Cortex of kidney (tissue), 1 donor: ENCODE measurements around the gene DGKG.

Experiments
- DNase-seq: peaks from one replicate; lab custom pipeline; 2025; lab: John Stamatoyannopoulos, UW

Gene DGKG

GRCh38 chr3:186361762-186362536 lies at the start of gene DGKG:
DGKG (minus strand) TSS chr3:186362234; CDS start chr3:186320459, 41,775 bp downstream.
- no peak for DNase-seq

GRCh38 chr3:186411089-186411488 lies 49.1 kb upstream of the DGKG start:
- no peak for DNase-seq

GRCh38 chr3:186406669-186407635 lies 44.9 kb upstream of the DGKG start:
- no peak for DNase-seq

DNA sequence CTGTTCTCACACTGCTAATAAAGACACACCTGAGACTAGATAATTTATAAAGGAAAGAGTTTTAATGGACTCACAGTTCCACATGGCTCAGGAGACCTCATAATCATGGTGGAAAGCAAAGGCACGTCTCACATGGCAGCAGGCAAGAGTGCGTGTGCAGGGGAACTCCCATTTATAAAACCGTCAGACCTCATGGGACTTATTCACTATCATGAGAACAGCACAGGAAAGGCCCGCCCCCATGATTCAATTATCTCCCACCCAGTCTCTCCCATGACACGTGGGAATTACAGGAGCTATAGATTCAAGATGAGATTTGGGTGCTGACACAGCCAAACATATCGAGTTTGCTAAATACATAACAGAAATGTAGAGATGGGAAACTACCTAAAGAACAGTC lies 39.5 kb upstream of the DGKG start:
- no peak for DNase-seq

- no peak for DNase-seq
These were observed 38.6 kb upstream of the DGKG start for GRCh38 chr3:186400662-186401061.

DNA sequence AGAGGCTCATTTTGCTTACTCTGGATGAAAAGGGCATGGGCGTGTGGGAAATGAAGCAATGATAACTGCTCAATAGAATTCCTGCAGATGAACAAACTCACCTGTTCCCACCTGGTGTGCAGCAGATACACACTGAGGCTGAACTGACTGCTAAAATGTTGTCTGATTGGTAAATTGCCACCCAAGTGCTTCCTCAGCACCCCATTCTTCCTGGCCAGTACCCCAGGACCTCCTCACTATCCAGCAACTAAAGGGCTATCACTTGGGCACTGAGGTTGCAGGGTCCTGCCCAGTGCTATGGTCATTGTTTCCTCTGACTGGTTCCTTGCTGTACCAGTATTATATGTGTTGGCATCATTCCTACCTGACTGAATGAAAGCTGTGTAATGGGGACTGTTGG lies 38.0 kb upstream of the DGKG start:
- no peak for DNase-seq

DNA sequence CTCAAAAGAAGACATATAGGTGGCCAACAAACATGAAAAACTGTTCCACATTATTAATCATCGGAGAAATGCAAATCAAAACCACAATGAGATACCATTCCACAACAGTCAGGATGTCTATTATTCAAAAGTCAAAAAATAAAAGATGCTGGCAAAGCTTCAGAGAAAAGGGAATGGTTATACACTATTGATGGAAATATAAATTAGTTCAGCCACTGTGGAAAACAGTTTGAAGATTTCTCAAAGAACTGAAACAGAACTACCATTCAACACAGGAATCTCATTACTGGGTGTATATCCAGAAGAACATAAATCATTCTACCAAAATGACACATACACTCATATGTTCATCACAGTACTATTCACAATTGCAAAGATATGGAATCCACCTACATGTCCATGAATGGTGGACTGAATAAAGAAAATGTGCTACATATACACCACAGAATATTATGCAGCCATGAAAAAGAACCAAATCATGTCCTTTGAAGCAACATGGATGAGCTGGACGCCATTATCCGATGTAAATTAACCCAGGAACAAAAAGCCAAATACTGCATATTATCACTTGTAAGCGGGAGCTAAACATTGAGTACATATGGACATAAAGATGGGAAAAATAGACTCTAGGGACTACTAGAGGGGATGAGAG lies 32.7 kb upstream of the DGKG start:
- DNase-seq: no peak

- no peak for DNase-seq
These were observed 25.0 kb upstream of the DGKG start for GRCh38 chr3:186386883-186387560.

GRCh38 chr3:186385856-186386602 lies 24.0 kb upstream of the DGKG start:
- no peak for DNase-seq

GRCh38 chr3:186383026-186383993 lies 21.3 kb upstream of the DGKG start:
- DNase-seq: no peak

DNA sequence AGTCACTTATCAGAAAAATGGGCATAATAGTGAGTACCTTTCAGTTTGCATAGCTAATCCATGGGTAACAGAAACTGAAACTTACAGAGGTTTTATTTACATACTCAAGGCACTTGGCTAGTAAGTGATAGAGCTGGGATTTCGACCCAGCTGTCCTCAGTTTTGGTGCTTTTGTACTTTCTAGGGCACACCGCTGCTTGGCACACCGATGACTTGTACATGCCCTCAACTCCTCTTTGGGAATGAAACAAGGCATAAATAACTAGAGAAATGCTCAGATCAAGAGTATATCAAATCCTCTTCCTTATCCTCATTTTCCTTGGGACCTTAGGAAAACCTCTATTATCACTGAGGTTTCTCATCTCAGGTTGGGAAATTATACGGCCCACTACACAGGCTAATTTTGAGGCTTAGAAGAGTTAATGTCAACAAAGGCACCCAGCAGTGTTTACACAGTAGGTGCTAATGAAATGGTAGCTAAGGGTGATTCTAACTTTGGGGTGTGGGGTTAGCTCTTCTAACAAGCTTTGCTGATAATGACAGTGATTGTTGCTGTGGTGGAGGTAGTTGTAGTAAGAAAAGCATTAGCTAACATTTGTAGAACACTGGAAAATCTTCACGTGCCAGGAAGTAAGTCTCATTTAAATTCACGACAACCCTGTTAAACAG lies 20.3 kb upstream of the DGKG start:
- DNase-seq: no peak

DNA sequence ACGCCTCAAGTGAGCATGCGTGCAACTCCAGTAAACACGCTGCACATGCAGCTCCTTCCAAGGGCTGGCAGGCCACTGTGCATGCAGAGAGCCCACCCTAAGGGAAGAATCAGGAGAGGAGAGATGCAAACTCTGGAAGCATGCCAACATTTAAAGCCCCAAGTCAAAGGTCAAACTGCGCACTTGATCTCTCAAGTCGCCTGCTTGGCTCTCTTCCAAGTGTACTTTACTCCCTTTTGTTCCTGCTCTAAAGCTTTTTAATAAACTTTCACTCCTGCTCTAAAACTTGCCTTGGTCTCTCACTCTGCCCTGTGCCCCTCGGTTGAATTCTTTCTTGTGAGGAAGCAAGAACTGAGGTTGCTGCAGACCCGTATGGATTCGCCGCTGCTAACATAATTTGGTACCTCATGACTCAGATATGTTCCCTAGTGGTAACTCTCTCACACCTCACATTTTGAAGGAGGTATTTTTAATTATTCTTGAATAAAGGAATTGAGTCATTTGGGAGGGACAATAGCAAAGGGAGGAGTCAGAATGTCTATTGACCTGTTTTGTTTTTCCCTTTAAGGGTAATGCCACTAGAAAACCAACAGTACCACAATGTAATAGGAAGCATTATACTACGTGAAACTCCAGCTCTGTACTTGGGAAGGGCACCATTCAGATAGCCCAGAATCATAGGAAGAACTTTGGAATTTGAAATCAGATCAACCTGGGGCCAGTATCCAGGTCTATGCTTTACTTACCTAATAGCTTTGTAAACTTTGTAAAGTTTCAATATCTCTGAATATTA lies 19.6 kb upstream of the DGKG start:
- DNase-seq: no peak

DNA sequence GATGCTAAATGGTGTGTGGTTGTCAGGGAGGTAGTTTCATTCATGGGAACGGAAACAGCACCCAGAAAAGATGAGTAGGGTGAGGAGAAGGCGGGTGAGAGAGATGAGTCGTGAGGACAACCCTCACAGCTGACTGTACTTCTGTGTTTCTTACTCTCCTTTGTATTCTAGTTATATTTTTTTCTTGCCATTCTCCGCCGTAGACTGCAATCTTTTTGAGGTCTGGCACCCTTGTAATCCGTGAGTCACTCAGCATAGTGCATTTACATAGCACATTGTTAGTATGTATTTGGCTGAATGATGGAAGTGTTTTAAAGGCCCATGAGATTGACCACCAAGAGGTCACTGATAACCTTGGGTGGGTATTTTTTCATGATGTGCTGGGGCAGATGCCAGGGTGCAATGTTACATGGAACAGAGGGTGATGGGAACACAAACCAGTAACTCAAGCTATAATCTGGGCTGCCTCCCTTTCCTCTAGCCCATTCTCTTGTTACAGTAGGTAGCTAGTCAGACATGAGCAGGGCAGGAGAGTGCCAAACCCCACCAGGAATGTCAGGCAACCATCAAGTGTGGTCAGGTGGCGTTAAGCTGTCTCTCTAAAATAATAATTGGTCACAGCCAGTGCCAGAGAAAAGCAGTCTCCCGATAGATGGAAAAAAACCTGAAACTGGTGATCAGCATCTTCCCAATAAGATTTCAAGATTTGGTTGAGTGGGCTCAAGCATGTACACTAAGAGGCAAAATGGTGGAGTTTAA lies 18.8 kb upstream of the DGKG start:
- DNase-seq: no peak

DNA sequence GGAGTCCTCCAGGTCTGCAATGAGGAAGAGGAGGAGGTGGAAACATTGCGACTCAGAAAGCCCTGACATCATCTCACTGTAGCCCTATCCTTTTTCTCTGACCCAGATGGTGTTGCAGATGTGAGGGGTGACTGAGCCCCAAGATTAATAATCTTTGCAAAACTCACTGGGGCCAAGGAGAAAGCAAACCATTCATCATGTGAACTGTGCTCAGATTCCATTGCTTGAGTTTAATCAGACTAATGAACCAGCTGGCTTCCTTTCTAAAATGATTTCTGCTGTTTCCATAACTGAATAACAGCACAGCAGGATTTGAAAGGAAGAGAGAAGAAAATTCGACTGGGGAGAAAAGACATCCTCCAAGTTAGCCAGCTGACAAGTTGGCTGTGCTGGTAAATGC lies 13.4 kb upstream of the DGKG start:
- DNase-seq: no peak

DNA sequence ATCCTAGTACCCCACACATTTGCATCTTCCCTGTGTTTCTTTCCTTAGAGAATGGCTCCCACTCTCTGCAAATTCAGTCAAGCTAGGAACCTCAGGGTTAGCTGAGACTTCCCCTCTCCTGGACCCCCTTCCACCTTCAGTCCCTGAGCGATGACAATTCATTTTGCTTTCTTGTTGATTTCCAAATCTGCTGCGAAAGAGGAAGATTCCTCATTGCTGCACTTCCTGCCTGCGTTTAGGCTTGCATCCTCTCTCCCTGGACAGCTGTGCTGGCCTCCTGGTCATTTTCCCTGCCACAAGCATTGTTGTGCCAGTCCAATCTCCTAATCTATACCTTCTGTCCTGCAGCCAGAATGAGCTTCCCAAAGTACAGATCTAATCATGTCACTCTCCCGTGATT lies 12.3 kb upstream of the DGKG start:
- DNase-seq: no peak

- DNase-seq: no peak
These were observed 7.2 kb upstream of the DGKG start for GRCh38 chr3:186369217-186369616.

DNA sequence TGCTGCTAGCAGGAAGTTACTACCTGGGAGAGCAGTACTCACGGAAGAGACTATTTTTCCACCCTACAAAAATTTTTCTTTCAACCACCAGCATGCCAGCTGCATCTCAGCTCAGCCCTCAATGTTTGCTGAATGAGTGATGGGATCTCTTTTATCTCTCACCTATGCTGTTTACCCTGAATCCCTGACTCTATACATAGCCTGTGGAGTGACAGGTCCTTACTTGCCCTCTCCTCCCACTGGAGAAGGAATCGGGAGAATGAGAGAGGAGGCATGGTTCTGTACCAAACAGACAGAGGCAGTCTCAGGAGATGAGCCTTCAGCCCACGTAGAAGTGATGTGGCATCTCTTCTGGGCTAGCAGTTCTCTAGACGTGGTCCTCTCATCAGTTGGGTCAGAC lies 6.7 kb upstream of the DGKG start:
- no peak for DNase-seq

DNA sequence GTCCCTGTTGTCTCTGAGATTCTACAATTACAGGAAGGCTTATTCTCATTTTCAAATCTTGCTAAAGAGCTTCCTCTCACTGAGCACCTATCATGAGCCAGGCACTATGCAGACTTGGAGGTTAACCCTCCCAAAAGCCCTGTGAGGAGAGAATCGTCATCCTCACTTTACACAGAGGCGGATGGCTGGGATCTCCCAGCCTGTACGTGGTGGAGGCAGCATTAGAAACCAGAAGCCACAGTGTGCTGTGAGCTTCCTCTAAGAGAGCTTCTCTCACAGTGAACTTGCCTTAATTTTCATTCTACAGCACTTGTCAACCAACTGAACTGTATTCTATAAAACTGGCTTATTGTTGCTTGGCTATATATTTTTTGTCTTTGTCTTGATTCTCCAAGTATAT lies 6.1 kb upstream of the DGKG start:
- no peak for DNase-seq
